Retinal pigment epithelial cell (primary cell): Measurements from ENCODE around the gene SEC22B.
"Not testable (repeated sequence)": the region's sequence is repeated elsewhere in the genome, so short reads cannot be mapped to it uniquely, and the experiment has no call there.

Experiments
- DNase-seq: peaks from one replicate; pipeline ENCODE4 v3.0.0-alpha.2; 2010; ENCODE audit warnings: low read depth
- H3K4me3 ChIP-seq: 2 replicates; pipeline ENCODE4 v1.5.1; 2011; ENCODE audit warnings: mild to moderate bottlenecking, low read length, control low read depth, moderate library complexity
- CTCF ChIP-seq: conservative IDR thresholded peaks from 2 replicates; pipeline ENCODE4 v1.5.1; 2011; ENCODE audit warnings: low read depth, low read length, control low read depth, inconsistent platforms

Gene SEC22B

DNA sequence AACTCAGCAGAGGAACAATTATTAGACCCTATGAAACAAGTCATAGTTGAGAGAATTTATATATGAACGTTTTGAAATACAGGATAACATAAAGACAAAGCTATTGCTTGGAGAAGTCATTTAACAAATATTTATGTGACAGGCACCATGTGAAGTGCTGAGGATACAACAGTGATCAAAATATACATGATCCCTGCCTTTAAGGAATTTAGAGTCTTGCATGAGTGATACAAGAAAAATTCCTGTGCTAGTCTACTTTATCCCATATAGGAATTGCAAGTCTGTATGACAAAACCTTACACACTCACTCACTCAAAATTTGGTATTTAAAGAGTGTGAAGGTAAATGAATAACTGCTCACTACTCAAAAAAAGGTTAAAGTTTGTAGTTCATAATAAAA, 17.8 kb downstream of the SEC22B start:
- DNase-seq, H3K4me3 ChIP-seq: not testable (repeated sequence)

DNA sequence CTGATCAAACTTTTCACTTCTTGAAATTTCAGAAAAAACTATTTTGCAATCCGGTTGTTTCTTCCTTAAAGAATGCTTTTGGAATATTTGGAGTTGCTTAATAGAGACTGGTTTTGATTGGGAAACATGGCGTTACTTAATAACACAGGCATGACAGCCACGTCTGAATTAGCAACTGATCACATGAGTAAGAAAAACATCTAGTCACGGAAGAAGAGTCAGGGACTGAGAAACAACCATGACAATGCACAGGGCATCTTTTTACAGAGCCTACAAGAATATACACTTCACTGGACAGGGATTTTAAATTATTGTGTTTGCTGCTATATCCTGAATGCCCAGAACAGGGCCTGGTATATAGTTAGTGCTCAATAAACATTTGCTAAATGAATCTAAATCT, 18.2 kb downstream of the SEC22B start:
- H3K4me3 ChIP-seq, DNase-seq: not testable (repeated sequence)

DNA sequence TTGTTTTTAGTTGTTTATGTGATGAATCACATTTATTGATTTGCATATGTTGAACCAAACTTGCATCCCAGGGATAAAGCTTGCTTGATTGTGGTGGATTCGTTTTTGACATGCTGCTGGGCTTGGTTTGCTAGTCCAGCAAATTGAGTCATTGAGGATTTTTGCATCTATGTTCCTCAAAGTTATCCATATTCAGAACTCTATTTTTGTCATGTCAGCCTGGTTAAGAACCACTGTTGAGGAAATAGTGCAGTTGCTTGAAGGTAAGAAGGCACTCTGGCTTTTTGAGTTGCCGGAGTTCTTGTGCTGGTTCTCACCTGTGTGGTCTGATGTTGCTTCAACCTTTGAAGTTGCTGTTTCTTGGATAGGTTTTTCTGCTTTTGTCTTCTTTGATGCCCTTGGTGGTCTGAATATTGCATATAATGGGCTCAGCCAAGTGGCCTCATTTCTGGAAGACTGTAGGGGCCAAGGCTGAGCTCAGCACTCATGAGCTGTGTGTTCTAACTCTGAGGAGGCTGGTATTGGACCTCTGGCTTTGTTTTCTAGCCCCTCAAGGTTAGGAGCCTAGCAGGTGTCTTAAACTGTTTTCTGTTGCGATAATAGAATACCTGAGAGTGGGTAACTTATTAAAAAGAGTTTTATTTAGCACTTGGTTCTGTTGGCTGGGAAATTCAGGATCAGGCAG, 26.0 kb downstream of the SEC22B start:
- not testable (repeated sequence) for DNase-seq, H3K4me3 ChIP-seq

GRCh38 chr1:120149420-120150059, 26.8 kb downstream of the SEC22B start:
- H3K4me3 ChIP-seq, DNase-seq: not testable (repeated sequence)

DNA sequence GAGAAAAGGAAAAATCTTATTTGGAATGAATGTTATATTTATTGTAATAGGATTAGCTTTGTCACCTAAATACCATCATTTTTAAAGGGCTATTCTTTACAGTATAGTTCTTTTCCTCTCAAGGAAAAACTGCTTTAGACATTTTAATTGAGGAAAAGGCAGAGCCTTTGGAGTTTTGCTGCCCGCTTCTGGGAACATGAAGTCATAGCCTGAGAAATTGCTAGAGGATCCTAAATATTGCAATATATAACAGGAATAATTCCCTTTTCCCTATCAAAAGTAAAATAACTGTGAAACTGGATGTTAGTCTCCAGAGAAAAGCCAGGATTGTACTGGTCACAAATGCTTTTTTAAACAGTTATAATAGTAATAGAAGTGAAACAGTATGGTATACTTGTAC, 30.5 kb downstream of the SEC22B start:
- DNase-seq, H3K4me3 ChIP-seq: not testable (repeated sequence)
- peak; percentile 21 for TF ChIP-seq CTCF

DNA sequence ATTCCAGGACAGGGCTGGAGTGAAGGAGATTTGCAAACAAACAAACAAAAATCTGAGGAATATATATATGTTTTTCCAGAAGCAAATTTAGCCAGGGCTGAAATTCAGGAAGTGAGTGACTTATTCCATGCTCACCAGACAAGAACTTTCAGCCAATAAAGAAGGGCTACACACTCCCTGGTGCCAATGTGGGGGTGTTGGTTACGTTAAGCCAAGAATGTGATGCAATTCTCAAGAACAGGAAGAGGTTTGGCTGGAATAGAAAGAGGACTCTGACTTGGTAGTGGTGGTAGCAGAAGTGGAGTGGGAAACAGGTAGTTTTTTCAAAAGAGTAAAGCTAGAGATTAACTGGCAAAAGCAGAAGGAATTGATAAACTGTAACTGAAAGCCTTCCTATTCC, 31.7 kb downstream of the SEC22B start:
- not testable (repeated sequence) for DNase-seq, H3K4me3 ChIP-seq

DNA sequence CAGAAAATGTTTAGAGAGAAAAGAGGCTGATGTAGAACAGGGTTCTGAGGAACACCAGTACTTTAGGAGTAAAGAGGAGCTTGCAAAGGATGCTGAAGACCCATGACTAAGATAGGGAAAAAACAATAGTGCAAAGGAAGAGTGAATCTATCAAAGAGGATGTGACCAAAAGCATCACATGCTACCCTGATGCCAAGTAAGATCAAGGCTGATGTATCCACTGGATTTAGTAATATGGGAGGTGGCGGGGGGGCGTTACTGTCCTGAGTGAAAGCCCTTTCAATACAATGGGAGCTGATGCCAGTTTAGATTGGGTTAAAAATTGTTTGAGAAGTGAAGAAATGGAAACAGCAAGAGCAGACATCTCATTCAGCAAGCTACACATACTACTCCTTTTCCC, 32.2 kb downstream of the SEC22B start:
- not testable (repeated sequence) for DNase-seq, H3K4me3 ChIP-seq

GRCh38 chr1:120143334-120143733, 33.0 kb downstream of the SEC22B start:
- H3K4me3 ChIP-seq, DNase-seq: not testable (repeated sequence)

DNA sequence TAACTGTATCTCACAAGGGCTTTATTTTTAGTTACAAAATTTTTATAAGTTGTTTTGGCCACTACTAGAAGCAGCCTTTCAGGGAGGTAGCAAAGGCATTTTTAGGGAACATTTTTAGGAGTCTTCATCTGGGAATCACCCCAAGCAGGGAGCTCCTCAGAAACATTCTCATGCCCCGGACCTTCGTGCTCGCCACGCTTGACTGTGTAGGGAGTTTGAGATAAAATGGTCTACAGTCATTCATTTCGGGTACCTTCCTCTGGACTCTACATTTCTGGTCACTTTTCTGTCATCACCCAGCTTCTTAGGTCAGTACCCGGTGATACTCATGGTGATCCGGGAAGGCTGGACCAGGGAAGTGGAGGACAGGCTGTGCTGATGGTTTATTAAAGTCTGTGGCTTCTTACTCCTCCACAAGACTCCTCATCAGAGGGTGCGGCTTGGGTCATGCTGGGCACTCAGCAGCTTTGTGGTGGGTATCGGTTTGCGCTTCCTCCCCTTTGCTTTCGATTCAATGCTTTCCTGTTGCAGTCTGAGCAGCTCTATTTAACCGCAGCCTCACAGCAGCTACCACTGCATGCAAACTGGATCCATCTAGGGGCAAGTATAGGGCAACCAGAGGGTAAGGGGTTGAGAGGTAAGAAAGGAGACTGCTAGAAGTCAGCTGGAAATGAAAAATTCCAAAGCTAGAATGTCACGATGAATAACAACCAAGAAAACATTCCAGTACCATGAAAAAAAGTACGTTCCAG, 33.6 kb downstream of the SEC22B start:
- not testable (repeated sequence) for H3K4me3 ChIP-seq, DNase-seq

- not testable (repeated sequence) for DNase-seq, H3K4me3 ChIP-seq
Observed at GRCh38 chr1:120141865-120142264, 34.5 kb downstream of the SEC22B start.

DNA sequence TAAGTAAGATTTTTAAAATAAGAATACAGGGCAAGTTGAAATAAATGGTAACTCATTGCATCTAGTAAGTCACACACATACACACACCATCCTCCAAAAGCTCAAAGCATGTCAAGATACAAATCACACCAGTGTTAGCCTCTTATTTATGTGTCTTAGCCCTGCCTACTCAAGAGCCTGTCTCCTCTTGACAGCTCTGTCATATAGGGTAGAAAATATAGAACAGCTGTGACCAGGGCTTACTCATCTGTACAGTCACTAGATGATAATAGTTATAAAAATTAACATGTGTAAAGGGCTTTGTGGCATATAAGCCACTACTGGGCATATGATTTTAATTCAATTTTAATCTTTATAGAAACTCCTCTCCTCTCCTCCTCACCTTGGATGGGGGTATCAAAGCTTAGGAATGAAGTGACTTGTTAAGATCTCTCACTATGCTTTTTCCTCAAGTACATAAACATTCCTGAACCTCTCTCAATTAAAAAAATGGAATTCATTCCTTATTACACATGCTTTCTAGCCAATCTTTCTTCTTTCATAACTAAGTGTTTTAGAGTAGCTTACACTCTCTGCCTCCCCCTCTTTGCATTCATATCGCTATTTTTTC, 35.6 kb downstream of the SEC22B start:
- H3K4me3 ChIP-seq, DNase-seq: not testable (repeated sequence)

DNA sequence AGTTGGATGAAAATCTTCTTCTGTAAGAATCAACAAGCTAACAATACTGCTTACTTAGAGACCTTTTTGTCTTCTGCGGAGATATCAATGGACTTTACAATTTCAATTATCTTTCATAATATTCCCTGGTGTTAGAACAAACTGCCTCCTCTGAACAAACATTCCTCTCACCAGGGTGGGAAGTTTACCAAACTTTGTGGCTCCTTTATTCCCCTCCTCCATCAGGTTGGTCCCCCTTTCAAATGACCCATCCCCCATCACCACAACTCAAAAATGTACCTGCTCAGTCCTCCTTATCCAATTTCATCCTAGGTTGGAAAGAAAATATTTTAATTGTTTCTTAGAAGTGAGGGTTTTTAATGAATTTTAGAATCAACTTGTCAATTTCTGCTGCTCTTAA, 40.2 kb downstream of the SEC22B start:
- H3K4me3 ChIP-seq, DNase-seq: not testable (repeated sequence)

DNA sequence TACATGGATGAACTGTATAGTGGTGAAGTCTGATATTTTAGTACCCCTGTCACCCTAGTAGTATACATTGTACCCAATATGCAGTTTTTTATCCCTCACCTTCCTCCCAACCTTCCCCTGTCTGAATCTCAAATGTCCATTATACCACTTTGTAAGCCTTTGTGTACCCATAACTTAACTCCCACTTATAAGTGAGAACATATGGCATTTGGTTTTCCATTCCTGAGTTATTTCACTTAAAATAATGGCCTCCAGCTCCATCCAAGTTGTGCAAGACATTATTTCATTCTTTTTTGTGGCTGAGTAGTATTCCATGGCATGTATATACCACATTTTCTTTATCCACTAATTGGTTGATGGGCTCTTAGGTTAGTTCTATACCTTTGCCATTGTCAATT, 42.4 kb downstream of the SEC22B start:
- DNase-seq, H3K4me3 ChIP-seq: not testable (repeated sequence)
